IMR-90 (cell line): ENCODE data around the gene CCDC30.

ENCODE experiments used
- BHLHE40 ChIP-seq: fragments of 150-350 bp; IDR thresholded peaks from 2 replicates; pipeline ENCODE4 v1.6.1; 2016; ENCODE audit warnings: mild to moderate bottlenecking, low read depth, low read length
- CTCF ChIP-seq: conservative IDR thresholded peaks from 2 replicates; pipeline ENCODE4 v1.5.1; 2012; ENCODE audit warnings: mild to moderate bottlenecking, low read depth, low read length, improper control_type of control experiment
- FOS ChIP-seq: fragments of 150-350 bp; IDR thresholded peaks from 2 replicates; pipeline ENCODE4 v1.6.1; 2016; ENCODE audit warnings: low read depth, low read length
- MXI1 ChIP-seq: IDR thresholded peaks from 2 replicates; pipeline ENCODE4 v1.6.1; 2012; ENCODE audit warnings: low read depth, mild to moderate bottlenecking, low read length, moderate library complexity, borderline replicate concordance
- POLR2A ChIP-seq: IDR thresholded peaks from 2 replicates; pipeline ENCODE4 v1.6.1; 2012; ENCODE audit warnings: mild to moderate bottlenecking, low read depth, low read length
- RAD21 ChIP-seq: IDR thresholded peaks from 2 replicates; pipeline ENCODE4 v1.6.1; 2012; ENCODE audit warnings: low read length, improper control_type of control experiment
- RFX5 ChIP-seq: IDR thresholded peaks from 2 replicates; pipeline ENCODE4 v1.8.0; 2012; ENCODE audit warnings: low read depth, mild to moderate bottlenecking, low read length, moderate library complexity
- SMC3 ChIP-seq: fragments of 150-350 bp; IDR thresholded peaks from 2 replicates; pipeline ENCODE4 v1.6.1; 2016; ENCODE audit warnings: low read depth, mild to moderate bottlenecking, antibody characterized with exemption, low read length, moderate library complexity

- TF ChIP-seq FOS (no peak), CTCF (no peak), POLR2A (no peak), RFX5 (no peak), SMC3 (no peak), RAD21 (no peak), BHLHE40 (no peak), MXI1 (no peak)
These were observed 226.8 kb downstream of the CCDC30 start for GRCh38 chr1:42689912-42690311.
